ENCODE measurements around the gene IPPK.

DNA sequence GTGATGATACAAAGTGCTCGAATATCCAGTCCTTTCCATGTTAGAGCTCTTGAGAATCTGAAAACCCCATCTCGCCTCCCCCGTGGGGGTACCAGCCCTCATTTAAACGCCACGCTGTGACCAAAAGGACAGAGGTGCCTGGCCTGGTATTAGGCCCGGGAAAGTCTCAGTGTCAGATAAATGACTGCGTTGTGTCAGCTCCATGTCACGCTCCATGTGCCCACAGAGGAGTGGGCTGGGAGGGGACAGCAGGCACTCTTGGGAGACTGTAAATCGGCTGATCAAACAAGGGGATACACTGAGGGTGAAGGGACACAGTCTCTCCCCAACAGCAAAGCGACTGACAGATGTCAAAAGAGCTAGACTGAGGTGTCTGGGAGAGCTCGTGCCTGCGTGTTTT lies 68.5 kb downstream of the IPPK start:
- TF ChIP-seq, protein P1, sequence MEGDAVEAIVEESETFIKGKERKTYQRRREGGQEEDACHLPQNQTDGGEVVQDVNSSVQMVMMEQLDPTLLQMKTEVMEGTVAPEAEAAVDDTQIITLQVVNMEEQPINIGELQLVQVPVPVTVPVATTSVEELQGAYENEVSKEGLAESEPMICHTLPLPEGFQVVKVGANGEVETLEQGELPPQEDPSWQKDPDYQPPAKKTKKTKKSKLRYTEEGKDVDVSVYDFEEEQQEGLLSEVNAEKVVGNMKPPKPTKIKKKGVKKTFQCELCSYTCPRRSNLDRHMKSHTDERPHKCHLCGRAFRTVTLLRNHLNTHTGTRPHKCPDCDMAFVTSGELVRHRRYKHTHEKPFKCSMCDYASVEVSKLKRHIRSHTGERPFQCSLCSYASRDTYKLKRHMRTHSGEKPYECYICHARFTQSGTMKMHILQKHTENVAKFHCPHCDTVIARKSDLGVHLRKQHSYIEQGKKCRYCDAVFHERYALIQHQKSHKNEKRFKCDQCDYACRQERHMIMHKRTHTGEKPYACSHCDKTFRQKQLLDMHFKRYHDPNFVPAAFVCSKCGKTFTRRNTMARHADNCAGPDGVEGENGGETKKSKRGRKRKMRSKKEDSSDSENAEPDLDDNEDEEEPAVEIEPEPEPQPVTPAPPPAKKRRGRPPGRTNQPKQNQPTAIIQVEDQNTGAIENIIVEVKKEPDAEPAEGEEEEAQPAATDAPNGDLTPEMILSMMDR (IDR thresholded peaks at IDR 0.05) = no peak
- TF ChIP-seq EZH2 (IDR thresholded peaks at IDR 0.05; ENCODE audit: borderline replicate concordance, insufficient read depth, low read depth, low read length, poor library complexity, severe bottlenecking) = no peak
